Tibial nerve (tissue), 4 donors: ENCODE results near the gene BNC2. TPM values are rescaled to one million over a fixed set of nuclear protein-coding genes. Genes with fewer than 3 reads are reported as not detected.

ENCODE experiments used
- DNase-seq, 2 donors: peaks; one replicate each; pipeline ENCODE4 v3.0.0-alpha.2; 2019; ENCODE audit warnings: low spot score in 2 of 2
- H3K27ac ChIP-seq, 4 donors: fragments of 200-600 bp; sonication (generic) in 3 of 4; one replicate each; pipeline ENCODE4 v1.5.1; 2017 to 2019; ENCODE audit warnings: mild to moderate bottlenecking in 1 of 4
- H3K27me3 ChIP-seq, 2 donors: fragments of 200-600 bp; sonication (generic) in 1 of 2; one replicate each; pipeline versions ENCODE4 v1.5.1 to v1.6.0; 2017 to 2019
- H3K36me3 ChIP-seq, 3 donors: fragments of 200-600 bp; sonication (generic); one replicate each; pipeline ENCODE4 v1.5.1; 2018 to 2019
- H3K4me1 ChIP-seq, 4 donors: fragments of 200-600 bp; sonication (generic) in 3 of 4; one replicate each; pipeline ENCODE4 v1.5.1; 2017 to 2019
- H3K4me3 ChIP-seq, 4 donors: fragments of 200-600 bp; sonication (generic) in 3 of 4; one replicate each; pipeline ENCODE4 v1.5.1; 2017 to 2019; ENCODE audit warnings: mild to moderate bottlenecking in 1 of 4, moderate library complexity in 1 of 4
- H3K9me3 ChIP-seq, 4 donors: fragments of 200-600 bp; sonication (generic) in 3 of 4; one replicate each; pipeline ENCODE4 v1.5.1; 2017 to 2019
- EP300 ChIP-seq, 2 donors: sonication (generic); formaldehyde crosslinking; IDR thresholded peaks; one replicate each; pipeline ENCODE4 v1.6.1; 2017; ENCODE audit warnings: antibody characterized with exemption in 2 of 2, mild to moderate bottlenecking in 1 of 2
- POLR2A ChIP-seq, 2 donors: fragments of 450-650 bp; IDR thresholded peaks; one replicate each; pipeline ENCODE4 v1.6.1; 2017; ENCODE audit warnings: antibody characterized with exemption in 2 of 2, mild to moderate bottlenecking in 2 of 2, moderate library complexity in 2 of 2
- WGBS, 2 donors: methylation state at CpG; one replicate each; pipeline ENCODE4 v1.1.5; 2018; 5-methylcytosine and 5-hydroxymethylcytosine counted together
- total RNA-seq, 4 donors: library from RNA; depleted of rRNA; stranded (reverse); fragments of >200 nt; gene quantifications; one replicate each; pipeline ENCODE4 v1.1.0, GENCODE V29; 2016
- TF ChIP-seq, protein P1 (sequence below), 5 experiments: fragments of 200-600 bp in 3 of 5; fragments of 450-650 bp in 2 of 5; sonication (generic) in 3 of 5; IDR thresholded peaks; one replicate each; pipeline ENCODE4 v1.5.1; 2016 to 2019; ENCODE audit warnings: antibody characterized with exemption in 5 of 5, mild to moderate bottlenecking in 3 of 5, moderate library complexity in 2 of 5

BNC2 gene
- total RNA-seq, 4 donors from 2014 or later, result 69.9 to 89.6 (median 88.4) TPM

- Histone ChIP-seq H3K4me3 (no peak overlapping the region), H3K9me3 (no peaks in the 10 kb centered on the region), H3K27me3 (no peaks in the 10 kb centered on the region), H3K36me3 (no peaks in the 10 kb centered on the region), H3K27ac (peak overlapping the region in 3 of 4 donors; percentile 61 to 92 (median 67)), H3K4me1 (peaks cover 0 to 25% (median 0%) of the 10 kb centered on the region in 4 donors)
- TF ChIP-seq, protein P1, sequence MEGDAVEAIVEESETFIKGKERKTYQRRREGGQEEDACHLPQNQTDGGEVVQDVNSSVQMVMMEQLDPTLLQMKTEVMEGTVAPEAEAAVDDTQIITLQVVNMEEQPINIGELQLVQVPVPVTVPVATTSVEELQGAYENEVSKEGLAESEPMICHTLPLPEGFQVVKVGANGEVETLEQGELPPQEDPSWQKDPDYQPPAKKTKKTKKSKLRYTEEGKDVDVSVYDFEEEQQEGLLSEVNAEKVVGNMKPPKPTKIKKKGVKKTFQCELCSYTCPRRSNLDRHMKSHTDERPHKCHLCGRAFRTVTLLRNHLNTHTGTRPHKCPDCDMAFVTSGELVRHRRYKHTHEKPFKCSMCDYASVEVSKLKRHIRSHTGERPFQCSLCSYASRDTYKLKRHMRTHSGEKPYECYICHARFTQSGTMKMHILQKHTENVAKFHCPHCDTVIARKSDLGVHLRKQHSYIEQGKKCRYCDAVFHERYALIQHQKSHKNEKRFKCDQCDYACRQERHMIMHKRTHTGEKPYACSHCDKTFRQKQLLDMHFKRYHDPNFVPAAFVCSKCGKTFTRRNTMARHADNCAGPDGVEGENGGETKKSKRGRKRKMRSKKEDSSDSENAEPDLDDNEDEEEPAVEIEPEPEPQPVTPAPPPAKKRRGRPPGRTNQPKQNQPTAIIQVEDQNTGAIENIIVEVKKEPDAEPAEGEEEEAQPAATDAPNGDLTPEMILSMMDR (IDR thresholded peaks at IDR 0.05), result peak in 2 of 5 experiments; percentile 6 to 8
- TF ChIP-seq EP300 (IDR thresholded peaks at IDR 0.05), result peak in 1 of 2 donors; percentile 26
- TF ChIP-seq POLR2A (IDR thresholded peaks at IDR 0.05), result no peak
- 62 to 73% methylated on average over 2 of the region's 2 CpGs for WGBS, 2 donors
- no peak for DNase-seq
These were observed 3.9 kb downstream of the BNC2 start for GRCh38 chr9:16866587-16866986.

- DNase-seq, result no peak
- no peaks in the 10 kb centered on the region for H3K9me3 ChIP-seq
- H3K4me3 ChIP-seq, result no peak overlapping the region
- peaks cover 0 to 25% (median 0%) of the 10 kb centered on the region in 4 donors for H3K4me1 ChIP-seq
- no peaks in the 10 kb centered on the region for H3K27me3 ChIP-seq
- TF ChIP-seq POLR2A (IDR thresholded peaks at IDR 0.05) (no peak), EP300 (IDR thresholded peaks at IDR 0.05) (no peak)
- TF ChIP-seq, protein P1 (IDR thresholded peaks at IDR 0.05), result no peak
- H3K36me3 ChIP-seq, result no peaks in the 10 kb centered on the region
- peak overlapping the region in 2 of 4 donors; percentile 2 to 59 for H3K27ac ChIP-seq
- WGBS, 2 donors, result 32 to 41% methylated on average over 10 of the region's 10 CpGs
These were observed 5.6 kb downstream of the BNC2 start for GRCh38 chr9:16864649-16865434.

DNA sequence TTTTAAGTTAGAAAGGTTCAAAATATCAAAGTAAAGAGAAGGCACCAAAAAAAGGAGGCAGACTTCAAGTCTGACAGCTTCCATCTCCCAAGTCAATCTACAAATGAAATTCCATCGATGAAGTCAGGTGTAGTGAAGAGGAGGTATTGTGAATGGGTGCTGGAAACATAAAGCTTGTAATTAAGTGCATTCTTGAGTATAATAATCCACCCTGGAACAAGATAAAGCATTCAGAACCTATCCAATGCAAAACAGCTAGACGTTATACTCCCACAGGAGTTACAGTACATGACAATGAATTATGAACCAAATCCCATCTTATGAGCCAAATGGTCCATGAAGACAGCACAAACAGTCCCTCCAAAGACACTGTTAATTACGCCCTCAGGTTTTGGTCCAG is 22.3 kb downstream of the BNC2 start:
- Histone ChIP-seq H3K27ac (no peak overlapping the region), H3K9me3 (no peaks in the 10 kb centered on the region), H3K36me3 (no peaks in the 10 kb centered on the region), H3K4me3 (no peak overlapping the region), H3K4me1 (peaks cover 0 to 4% (median 0%) of the 10 kb centered on the region in 4 donors), H3K27me3 (no peaks in the 10 kb centered on the region)
- DNase-seq, result no peak
- TF ChIP-seq POLR2A (IDR thresholded peaks at IDR 0.05) (no peak), EP300 (IDR thresholded peaks at IDR 0.05) (no peak)
- TF ChIP-seq, protein P1 (IDR thresholded peaks at IDR 0.05), result no peak
- WGBS, 2 donors, result 78 to 85% methylated on average over 3 of the region's 3 CpGs

- H3K36me3 ChIP-seq, result no peaks in the 10 kb centered on the region
- H3K27me3 ChIP-seq, result no peaks in the 10 kb centered on the region
- no peak overlapping the region for H3K4me3 ChIP-seq
- no peak for TF ChIP-seq POLR2A (IDR thresholded peaks at IDR 0.05)
- TF ChIP-seq, protein P1 (IDR thresholded peaks at IDR 0.05), result no peak
- H3K27ac ChIP-seq, result no peak overlapping the region
- no peak for DNase-seq
- no peaks in the 10 kb centered on the region for H3K9me3 ChIP-seq
- 53 to 58% methylated on average over 3 of the region's 3 CpGs for WGBS, 2 donors
- peaks cover 0 to 4% (median 0%) of the 10 kb centered on the region in 4 donors for H3K4me1 ChIP-seq
These were observed 23.5 kb downstream of the BNC2 start for GRCh38 chr9:16846986-16847385.

GRCh38 chr9:16846367-16846766 is 24.1 kb downstream of the BNC2 start:
- no peak overlapping the region for H3K4me3 ChIP-seq
- no peaks in the 10 kb centered on the region for H3K9me3 ChIP-seq
- DNase-seq, result no peak
- WGBS, 2 donors, result 75 to 77% methylated on average over 6 of the region's 6 CpGs
- H3K4me1 ChIP-seq, result peaks cover 0 to 4% (median 0%) of the 10 kb centered on the region in 4 donors
- H3K27ac ChIP-seq, result no peak overlapping the region
- no peaks in the 10 kb centered on the region for H3K36me3 ChIP-seq
- TF ChIP-seq POLR2A (IDR thresholded peaks at IDR 0.05) (no peak), EP300 (IDR thresholded peaks at IDR 0.05) (no peak)
- TF ChIP-seq, protein P1 (IDR thresholded peaks at IDR 0.05), result no peak
- H3K27me3 ChIP-seq, result no peaks in the 10 kb centered on the region
